ENCODE measurements around the gene PPP1R11. TPM values are rescaled to one million over a fixed set of nuclear protein-coding genes. Genes with fewer than 3 reads are reported as not detected.
A peak's percentile ranks its signal among the peaks of the same experiment; 100 is the strongest.

Gene PPP1R11
- total and polyA plus RNA-seq, 2 of the 13 experiments (the other 11 are each of a cell fraction or from before 2014, with no cell fraction given), result 32.1 to 58.9 TPM

- TF ChIP-seq, protein P1, sequence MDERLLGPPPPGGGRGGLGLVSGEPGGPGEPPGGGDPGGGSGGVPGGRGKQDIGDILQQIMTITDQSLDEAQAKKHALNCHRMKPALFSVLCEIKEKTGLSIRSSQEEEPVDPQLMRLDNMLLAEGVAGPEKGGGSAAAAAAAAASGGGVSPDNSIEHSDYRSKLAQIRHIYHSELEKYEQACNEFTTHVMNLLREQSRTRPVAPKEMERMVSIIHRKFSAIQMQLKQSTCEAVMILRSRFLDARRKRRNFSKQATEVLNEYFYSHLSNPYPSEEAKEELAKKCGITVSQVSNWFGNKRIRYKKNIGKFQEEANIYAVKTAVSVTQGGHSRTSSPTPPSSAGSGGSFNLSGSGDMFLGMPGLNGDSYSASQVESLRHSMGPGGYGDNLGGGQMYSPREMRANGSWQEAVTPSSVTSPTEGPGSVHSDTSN (CRISPR knock-in tag; IDR thresholded peaks at IDR 0.05), result no peak; the same call in 1 of the 2 replicates
- peak; percentile 87; the same call in 1 of the 2 replicates for TF ChIP-seq THYN1 (CRISPR knock-in tag; IDR thresholded peaks at IDR 0.05; ENCODE audit: borderline replicate concordance, low read depth)
- TF ChIP-seq MTA1 (CRISPR knock-in tag; IDR thresholded peaks at IDR 0.05; ENCODE audit: borderline replicate concordance), result peak; percentile 46; the same call in 1 of the 2 replicates
- TF ChIP-seq ZNF850 (CRISPR knock-in tag; conservative IDR thresholded peaks at IDR 0.05), result no peak
- no peak for TF ChIP-seq XBP1 (CRISPR knock-in tag; IDR thresholded peaks at IDR 0.05)
- TF ChIP-seq, protein P2, sequence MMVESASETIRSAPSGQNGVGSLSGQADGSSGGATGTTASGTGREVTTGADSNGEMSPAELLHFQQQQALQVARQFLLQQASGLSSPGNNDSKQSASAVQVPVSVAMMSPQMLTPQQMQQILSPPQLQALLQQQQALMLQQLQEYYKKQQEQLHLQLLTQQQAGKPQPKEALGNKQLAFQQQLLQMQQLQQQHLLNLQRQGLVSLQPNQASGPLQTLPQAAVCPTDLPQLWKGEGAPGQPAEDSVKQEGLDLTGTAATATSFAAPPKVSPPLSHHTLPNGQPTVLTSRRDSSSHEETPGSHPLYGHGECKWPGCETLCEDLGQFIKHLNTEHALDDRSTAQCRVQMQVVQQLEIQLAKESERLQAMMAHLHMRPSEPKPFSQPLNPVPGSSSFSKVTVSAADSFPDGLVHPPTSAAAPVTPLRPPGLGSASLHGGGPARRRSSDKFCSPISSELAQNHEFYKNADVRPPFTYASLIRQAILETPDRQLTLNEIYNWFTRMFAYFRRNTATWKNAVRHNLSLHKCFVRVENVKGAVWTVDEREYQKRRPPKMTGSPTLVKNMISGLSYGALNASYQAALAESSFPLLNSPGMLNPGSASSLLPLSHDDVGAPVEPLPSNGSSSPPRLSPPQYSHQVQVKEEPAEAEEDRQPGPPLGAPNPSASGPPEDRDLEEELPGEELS (CRISPR knock-in tag; IDR thresholded peaks at IDR 0.05), result peak; percentile 77; the same call in 1 of the 2 replicates
- peak; percentile 87 for TF ChIP-seq MAZ (IDR thresholded peaks at IDR 0.05; ENCODE audit: borderline replicate concordance, low read depth, low read length)
- TF ChIP-seq MAZ (CRISPR knock-in tag; IDR thresholded peaks at IDR 0.05; ENCODE audit: low read depth), result peak; percentile 95
- no peak; the same call in 1 of the 2 replicates for TF ChIP-seq HOXA9 (CRISPR knock-in tag; IDR thresholded peaks at IDR 0.05; ENCODE audit: borderline replicate concordance)
- TF ChIP-seq, protein P3, sequence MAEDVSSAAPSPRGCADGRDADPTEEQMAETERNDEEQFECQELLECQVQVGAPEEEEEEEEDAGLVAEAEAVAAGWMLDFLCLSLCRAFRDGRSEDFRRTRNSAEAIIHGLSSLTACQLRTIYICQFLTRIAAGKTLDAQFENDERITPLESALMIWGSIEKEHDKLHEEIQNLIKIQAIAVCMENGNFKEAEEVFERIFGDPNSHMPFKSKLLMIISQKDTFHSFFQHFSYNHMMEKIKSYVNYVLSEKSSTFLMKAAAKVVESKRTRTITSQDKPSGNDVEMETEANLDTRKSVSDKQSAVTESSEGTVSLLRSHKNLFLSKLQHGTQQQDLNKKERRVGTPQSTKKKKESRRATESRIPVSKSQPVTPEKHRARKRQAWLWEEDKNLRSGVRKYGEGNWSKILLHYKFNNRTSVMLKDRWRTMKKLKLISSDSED (CRISPR knock-in tag; IDR thresholded peaks at IDR 0.05), result no peak
- TF ChIP-seq, protein P4, sequence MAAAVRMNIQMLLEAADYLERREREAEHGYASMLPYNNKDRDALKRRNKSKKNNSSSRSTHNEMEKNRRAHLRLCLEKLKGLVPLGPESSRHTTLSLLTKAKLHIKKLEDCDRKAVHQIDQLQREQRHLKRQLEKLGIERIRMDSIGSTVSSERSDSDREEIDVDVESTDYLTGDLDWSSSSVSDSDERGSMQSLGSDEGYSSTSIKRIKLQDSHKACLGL (CRISPR knock-in tag; IDR thresholded peaks at IDR 0.05), result no peak
- TF ChIP-seq FOSL2 (CRISPR knock-in tag; IDR thresholded peaks at IDR 0.05), result peak; percentile 95
- peak; percentile 41; the same call in 1 of the 2 replicates for TF ChIP-seq ZNF264 (CRISPR knock-in tag; IDR thresholded peaks at IDR 0.05)
- TF ChIP-seq ZNF713 (CRISPR knock-in tag; IDR thresholded peaks at IDR 0.05), result no peak
- TF ChIP-seq ZC3H13 (CRISPR knock-in tag; IDR thresholded peaks at IDR 0.05), result no peak
- TF ChIP-seq CHD2 (IDR thresholded peaks at IDR 0.05; ENCODE audit: low read depth, low read length), result no peak
- peak; percentile 48 for TF ChIP-seq ZNF580 (CRISPR knock-in tag; IDR thresholded peaks at IDR 0.05; ENCODE audit: borderline replicate concordance, low read depth)
- TF ChIP-seq FOXC1 (CRISPR knock-in tag; IDR thresholded peaks at IDR 0.05; ENCODE audit: borderline replicate concordance), result peak; percentile 78
- no peak for TF ChIP-seq RARG (CRISPR knock-in tag; IDR thresholded peaks at IDR 0.05; ENCODE audit: low read depth)
- TF ChIP-seq ZNF766 (CRISPR knock-in tag; IDR thresholded peaks at IDR 0.05; ENCODE audit: borderline replicate concordance), result 0 out of 2 replicates have a peak, but pooled peaks have one; percentile 46
- TF ChIP-seq, protein P5, sequence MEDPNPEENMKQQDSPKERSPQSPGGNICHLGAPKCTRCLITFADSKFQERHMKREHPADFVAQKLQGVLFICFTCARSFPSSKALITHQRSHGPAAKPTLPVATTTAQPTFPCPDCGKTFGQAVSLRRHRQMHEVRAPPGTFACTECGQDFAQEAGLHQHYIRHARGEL (CRISPR knock-in tag; IDR thresholded peaks at IDR 0.05), result no peak
- peak; percentile 52; the same call in 1 of the 2 replicates for TF ChIP-seq ZNF563 (CRISPR knock-in tag; IDR thresholded peaks at IDR 0.05)
- TF ChIP-seq ZNF333 (CRISPR knock-in tag; IDR thresholded peaks at IDR 0.05; ENCODE audit: borderline replicate concordance), result 0 out of 2 replicates have a peak, but pooled peaks have one; percentile 53
- TF ChIP-seq HOXA7 (CRISPR knock-in tag; IDR thresholded peaks at IDR 0.05), result no peak
These were observed at the start of gene PPP1R11 (continued) for GRCh38 chr6:30066577-30067459.
